SKM-1 treated with dmso at 0.1 percent for 144 hours (cell line): ENCODE data around the gene ZC3H18.

Experiments
- DNase-seq: peaks from one replicate; lab custom pipeline; 2025; ENCODE audit not compliant: unreplicated experiment; lab: John Stamatoyannopoulos, UW

ZC3H18 gene

DNA sequence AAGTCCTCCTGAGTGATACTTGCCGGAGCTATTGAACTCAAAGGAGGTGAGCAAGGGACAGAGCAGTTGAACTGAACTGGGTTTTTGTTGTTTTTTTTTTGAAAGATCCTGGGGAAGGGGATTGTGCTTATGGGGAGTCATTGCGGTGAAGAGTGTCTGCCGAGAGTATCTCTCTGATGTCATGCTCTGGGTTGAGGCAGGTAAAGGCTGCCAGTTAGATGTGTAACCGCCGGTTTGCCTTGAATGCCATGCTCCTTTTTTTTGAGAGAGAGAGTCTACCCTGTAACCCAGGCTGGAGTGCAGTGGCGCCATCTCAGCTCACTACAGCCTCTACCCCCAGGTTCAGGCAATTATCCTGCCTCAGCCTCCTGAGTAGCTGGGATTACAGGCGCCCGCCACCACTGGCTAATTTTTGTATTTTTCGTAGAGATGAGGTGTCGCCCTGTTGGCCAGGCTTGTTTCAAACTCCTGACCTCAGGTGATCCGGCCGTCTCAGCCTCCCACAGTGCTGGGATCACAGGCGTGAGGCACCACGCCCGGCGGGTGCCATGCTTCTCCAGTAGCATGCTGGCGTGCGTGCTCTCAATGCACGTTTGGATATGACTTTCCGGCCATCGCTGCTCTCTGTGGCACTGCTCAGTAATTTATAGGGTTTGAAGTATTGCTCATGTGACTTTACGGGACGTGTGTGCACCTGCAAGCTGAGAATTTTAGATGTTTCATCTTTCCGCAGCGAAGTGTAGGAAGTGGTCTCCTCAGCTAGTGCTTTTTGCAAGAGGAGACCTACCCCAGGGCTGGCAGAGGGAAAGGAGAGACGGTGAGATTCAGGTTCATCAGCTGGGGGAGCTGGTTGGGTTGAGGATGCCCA lies 8.5 kb downstream of the ZC3H18 start:
- DNase-seq = no peak

DNA sequence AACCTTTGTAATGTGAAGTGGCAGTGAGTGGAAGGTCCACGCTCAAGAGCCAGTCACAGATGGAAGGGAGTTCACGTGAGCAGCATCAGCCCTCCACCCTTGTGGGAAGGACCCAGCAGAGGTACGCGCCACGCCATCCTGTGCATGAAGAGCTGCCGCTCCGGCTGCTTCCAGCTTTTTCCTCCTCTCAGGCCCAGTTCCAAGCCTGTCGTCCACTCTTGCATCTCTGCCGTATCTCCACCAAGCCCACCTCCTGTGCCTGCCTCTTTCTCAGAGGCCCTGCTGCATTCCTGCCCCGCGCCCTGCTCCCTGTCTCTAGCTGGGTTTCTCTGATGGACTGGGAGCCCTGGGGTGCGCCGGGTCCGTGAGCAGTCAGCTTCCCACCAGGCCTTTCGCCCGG lies 10.2 kb downstream of the ZC3H18 start:
- DNase-seq = no peak

DNA sequence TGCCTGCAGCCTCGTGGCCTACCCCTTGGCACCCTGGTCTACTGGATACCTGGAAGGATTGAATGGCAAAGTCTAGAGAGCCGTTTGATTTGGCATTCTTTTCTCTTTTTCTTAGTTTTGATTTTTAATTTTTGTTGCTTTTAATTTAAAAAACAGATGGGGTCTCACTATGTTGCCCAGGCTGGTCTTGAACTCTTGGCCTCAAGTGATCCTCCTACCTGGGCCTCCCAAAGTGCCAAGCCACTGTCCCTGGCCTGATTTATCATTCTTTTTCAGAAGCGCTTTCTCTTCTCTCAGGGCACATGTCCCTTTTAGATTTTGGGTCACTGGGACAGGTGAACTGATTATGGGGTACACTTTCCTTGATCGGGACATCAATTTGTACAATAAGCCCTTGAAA lies 10.8 kb downstream of the ZC3H18 start:
- DNase-seq = no peak

DNA sequence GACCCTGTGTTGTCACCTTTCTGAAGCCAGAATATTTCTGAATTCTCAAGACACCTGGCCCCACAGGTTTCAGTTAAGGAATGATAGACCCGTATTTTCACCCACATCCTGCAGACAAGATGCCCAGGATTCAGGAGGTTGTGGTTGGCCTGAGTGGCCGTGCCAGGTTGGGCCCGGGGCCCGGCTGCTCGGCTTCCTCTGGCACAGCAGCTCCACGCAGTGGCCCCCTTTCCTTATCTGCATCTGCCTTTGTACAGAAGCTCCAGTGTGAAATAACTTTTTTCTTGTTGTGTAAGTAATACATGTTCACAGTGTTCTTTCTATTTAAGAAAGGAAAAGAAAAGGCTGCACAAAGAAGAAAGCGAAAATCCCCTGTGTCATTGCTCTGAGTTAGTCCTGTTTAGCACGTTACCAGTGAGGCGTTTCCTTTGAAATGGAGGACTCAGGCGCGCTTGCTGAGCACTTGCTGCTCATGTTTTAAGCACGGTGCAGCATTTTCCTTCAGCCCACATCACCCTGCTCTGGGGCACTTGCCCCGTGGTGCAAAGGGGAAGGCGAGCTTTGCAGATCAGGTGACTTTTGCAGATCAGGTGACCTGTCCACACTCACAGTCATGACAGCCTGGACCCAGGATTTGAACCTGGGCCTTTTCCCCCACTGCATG lies 12.8 kb downstream of the ZC3H18 start:
- no peak for DNase-seq

DNA sequence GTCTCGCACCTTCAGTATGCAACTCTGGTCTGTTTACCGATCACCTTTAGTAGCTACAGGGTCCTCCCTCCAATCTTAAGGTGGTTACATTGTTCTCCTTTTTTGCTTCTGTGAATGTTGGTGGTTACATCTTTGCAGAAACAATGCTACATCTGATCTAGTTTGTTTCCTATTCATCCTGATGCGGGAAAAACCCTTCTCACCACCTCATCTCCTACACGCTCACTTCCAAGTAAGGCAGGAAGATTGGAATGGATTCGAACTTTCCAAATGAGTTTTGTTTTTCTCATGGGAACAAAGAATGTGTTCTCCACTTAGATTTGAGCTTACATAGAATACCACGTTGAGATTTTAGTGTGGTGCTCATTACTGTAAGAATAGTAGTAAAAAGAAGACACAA lies 14.5 kb downstream of the ZC3H18 start:
- DNase-seq = no peak

DNA sequence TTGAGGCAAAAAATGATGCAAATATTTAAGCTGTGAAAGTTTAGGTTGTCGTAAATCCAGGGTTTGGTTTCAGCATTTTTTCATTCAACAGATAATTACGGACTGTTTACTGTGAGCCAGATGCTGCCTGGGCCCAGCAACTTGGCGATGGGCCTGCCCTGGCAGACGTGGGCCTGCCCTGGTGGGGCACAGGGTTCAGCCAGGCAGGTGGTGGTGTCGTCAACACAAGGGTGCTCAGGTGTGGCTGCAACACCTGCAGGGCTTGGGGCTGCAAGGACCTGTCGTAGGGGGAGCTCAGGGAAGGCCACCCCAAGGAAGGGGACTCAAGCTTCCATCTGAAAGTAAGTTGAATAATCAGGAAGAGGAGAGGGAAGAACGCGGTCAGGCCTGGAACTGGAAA lies 15.1 kb downstream of the ZC3H18 start:
- no peak for DNase-seq

DNA sequence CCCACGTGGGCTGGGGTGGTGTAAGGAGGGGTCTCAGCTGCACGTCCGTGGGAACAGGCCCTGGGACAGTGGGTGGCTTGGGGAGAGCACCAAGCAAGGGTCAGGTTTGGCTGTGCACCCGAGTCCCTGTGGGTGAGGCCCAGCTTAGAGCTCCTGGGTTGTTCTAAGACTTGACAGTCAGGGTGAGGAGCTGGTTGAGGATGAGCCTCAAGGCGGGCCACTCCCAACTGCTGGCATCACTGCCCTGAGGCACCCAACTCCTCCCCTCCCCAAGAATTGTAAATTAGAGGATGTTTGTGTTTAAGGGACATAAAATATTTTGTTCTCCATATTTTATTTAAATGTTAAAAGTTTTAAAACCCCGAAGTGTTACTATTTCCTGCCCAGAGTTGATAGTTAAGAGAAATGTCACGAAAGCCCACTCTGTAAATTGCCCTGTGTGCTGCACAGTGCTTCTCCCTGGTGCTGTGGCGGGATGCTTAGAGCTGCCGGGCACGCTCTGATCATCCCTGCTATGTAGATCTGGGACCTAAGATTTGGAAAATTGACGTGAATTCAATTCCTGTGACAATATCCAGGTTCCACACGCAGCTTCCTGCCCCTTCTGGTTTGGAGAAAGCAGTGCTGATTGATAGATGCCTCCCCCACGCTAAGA lies 15.9 kb downstream of the ZC3H18 start:
- no peak for DNase-seq

DNA sequence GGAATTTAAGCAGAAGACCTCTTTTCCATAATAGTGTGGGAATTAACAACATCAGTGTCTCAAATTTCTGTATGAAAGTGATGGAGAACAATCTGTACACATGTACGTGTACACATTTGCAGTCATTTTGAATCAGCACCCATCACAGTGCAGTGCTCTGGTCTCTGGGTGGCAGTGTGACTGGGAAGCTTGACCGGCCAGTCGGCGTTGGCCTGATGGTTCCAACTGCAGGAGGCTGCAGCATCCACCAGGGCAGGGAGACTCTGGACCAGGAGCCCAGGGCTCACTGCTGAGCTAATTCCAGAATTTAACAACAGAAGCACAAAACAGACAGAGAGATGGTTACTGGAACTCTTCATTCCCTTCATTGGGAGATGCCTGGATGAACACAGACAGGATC lies 17.9 kb downstream of the ZC3H18 start:
- no peak for DNase-seq

DNA sequence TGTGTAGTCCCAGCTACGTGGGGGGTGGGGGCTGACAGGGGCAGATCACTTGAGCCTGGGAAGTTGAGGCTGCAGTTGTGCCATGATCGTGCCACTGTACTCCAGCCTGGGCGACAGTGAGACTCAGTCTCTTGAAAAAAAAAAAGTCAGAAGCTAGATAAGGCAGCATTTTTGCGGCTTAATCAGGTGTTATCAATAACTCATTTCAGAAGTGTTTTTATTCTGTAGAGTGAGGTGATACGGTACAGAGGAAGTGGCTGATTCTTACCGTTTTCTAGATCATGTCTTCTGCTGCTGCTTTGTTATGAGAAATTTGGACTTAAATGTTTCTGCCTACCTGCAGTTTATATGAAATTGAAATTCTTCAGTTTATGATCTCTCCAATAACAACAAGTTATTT lies 18.6 kb downstream of the ZC3H18 start:
- no peak for DNase-seq

DNA sequence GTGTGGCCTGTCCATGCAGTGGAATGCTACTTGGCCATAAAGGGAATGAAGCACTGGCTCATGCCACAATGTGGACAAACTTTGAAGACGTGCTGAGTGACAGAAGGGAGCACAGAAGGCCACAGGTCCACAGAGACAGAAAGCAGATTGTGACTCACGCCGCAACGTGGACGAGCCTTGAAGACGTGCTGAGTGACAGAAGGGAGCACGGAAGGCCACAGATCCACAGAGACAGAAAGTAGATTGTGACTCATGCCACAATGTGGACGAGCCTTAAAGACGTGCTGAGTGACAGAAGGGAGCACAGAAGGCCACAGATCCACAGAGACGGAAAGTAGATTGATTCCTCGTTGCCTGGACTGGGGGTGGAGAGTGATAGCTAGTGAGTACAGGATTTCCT lies 19.2 kb downstream of the ZC3H18 start:
- DNase-seq = no peak

DNA sequence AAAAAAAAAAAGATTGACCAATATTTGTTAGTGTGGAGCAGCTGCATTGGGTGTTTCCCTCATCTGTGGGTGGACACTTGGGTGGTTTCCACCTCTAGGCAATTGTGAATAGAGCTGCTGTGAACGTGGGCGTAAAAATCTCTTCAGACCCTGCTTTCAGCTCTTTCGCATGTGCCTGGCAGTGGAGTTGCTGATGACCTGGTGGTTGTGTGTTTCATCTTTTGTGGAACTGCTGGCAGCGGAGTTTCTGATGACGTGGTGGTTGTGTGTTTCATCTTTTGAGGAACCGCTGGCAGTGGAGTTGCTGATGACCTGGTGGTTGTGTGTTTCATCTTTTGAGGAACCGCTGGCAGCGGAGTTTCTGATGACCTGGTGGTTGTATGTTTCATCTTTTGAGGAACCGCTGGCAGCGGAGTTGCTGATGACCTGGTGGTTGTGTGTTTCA lies 21.4 kb downstream of the ZC3H18 start:
- DNase-seq = no peak

DNA sequence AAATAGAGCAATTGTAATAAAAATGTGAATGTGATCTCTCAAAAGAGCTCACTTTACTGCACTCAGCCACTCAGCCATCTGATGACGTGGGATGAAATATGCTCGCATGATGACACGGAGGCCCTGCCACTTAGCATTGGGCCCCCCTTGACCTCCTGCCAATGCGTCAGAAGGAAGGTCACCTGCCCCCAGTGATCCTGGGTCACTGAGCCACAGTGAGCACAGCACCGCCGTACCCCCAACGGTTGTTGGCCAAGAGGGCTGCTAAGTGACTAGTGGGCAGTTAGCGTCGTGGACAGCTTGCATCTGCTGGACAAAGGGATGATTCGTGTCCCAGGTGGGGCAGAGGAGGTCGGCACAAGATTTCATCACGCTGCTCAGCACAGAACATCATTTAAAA lies 22.9 kb downstream of the ZC3H18 start:
- no peak for DNase-seq

DNA sequence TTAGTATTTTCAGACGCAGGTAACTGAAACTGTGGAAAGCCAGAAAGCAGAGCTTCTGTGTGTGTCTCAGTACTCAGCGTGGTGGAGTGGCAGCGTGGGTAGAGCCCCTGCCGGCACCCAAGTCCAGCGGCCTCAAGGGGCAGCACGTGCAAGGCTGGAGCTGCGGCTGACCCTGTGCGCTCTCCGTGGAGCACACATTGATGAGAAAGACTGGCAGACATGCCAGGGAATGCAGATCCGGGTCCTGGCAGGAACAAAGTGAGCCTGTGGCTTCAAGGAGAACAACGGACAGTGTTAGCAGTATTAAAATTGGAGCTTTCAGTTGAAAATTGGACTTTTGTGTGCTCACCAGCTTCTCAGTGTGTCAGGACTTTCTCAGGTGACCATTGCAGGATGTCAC lies 23.3 kb downstream of the ZC3H18 start:
- no peak for DNase-seq

DNA sequence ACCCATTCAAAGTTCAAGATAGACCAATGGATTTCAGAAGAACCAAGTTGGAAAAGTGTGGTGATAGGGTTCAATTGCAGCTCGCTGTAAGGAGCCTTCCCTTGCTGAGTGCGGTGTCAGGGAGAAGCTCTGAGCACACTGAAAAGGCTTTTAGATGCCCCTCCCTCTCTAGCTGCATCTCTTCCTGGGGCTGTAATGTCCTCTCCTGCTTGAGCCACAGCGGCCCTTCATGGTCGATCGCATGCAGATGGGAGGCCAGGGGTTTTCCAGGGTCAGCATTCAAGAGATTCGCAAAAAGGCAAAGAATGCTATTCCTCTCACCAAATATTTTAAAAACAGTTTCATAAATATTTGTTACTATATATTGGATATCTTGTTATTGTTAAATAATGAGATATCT lies 23.7 kb downstream of the ZC3H18 start:
- DNase-seq = no peak

DNA sequence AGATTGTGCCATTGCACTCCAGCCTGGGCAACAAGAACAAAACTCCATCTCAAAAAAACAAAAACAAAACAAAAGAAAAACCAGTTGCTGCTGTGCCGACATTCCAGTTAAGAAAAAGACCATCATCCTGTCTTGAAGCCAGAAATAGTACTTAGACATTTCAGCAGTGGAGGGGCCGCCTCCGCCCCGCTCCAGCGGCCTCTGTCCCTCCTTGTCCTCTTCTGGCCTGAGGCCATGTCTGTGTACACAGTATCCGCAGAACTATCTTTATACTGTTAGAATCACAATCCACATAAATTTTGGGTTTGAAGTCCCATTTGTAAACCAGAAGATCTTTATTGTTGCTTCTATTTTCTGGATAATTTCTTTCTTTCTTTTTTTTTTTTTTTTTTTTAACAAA lies 24.9 kb downstream of the ZC3H18 start:
- no peak for DNase-seq

DNA sequence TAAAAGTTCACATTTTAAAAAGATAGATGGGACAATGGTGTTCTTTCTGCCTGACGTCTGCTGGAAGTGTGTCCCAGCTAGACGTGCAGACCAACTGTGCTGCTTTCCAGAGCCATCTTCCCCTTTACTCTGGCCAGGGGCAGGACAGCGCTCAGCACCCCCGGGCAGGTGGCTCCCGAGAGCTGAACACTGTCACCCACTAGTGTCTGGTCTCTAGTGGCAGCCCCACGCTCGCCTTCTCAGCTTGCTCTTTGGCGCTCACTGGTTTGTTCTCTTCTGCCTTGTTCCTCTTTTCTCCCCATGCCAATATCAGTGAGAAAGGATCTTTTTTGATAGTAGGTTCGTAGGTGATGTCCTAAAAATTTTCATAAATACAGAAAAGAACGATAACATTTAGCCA lies 25.7 kb downstream of the ZC3H18 start:
- DNase-seq = no peak

DNA sequence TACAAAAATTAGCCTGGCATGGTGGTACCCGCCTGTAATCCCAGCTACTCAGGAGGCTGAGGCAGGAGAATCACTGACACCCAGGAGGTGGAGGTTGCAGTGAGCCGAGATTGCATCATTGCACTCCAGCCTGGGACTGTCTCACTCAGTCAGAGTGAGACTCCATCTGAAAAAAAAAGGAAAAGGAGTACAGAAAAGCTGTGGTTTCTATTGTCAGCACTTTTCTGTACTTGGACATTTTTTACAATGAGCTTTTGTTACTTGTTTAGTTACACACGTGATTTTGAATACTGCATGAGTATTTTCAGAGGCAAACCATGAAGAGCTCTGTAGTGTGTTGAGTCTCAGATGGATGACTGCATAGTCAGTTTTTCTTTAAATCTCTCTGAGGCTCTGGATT lies 26.3 kb downstream of the ZC3H18 start:
- no peak for DNase-seq

DNA sequence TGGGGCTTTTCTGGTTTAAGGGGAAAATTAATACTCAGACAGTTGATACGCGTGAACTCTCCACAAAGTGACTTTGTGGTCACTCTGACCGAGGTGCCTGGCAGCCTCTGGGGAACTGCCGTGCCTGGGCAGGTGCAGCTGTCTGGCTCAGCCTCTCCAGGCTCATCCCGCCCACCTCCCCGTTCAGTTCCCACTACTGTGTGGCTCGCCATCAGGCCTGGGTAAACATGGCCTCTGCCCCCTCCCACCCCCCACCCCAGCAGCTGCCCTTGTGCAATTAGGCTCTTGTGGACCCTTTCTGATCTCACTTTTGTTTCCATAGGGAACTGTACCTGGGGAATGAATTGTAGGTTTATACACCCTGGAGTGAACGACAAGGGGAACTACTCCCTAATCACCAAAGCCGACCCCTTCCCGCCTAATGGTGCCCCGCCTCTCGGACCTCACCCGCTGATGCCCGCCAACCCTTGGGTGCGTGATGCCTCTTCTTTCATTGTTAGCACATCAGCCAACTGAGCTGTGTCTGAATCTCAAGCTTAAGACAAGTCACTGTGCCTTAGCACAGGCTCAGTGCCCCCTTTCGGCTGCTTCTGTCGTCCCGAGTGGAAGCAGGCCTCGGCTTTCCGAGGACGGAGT lies 27.8 kb downstream of the ZC3H18 start:
- DNase-seq = no peak

DNA sequence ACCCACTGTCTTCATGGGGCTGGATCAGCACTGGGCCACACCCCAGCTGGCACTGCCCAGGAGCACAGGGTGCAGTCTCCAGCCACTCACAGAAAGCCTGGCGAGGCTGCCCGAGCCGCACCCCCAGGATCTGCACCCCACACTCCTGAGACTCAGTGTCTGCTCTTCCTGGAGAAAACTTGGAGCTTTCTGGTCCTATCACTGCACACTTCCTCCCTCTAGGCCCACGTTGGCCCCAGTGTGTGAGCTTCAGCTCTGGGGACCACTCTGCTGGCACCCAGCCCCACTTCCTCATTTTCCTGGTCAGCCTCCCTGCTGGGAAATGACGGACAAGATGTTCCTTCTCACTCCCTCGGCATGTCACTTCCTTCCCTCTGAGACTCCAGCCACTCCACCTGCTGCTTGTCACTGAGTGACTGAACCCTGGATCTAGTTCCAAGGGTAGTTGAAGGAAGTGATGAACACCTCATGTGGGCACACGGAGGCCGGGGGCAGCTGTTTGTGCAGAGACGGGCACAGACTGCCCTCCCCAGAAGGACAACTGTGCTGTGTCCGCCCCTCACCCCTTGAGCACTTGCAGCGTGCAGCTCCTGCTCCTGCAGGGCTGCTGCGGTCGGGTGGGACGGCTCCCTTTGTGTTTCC lies 29.0 kb downstream of the ZC3H18 start:
- DNase-seq = peak; percentile 2

DNA sequence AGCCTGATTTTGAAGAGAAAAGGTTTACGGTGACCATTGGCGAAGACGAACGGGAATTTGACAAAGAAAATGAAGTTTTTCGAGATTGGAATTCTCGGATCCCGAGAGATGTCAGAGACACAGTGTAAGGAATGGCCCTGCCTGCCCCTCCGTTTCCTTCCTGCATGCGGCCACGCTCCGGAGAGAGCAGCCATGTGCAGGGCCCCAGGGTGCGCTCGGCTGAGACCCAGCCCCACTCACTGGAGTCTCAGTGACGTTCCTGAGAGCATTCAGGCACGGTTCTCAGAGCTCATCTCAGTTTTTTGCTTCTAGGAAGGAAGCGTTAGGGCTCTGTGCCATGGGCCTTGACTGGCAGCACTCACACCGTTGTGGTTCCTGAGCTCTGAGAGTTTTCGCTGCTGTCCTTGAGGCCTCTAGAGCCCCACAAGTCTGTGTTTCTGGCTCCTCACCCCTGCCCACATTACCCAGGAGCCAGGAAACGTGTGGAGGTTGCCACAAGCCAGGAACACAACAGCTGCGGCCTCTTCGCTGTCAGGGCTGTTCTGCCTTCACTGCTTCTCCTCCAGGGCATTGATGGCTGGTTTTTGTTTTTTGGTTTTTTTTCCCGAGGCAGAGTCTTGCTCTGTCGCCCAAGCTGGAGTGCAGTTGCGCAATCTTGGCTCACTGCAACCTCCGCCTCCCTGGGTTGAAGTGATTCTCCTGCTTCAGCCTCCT lies 29.8 kb downstream of the ZC3H18 start:
- no peak for DNase-seq

DNA sequence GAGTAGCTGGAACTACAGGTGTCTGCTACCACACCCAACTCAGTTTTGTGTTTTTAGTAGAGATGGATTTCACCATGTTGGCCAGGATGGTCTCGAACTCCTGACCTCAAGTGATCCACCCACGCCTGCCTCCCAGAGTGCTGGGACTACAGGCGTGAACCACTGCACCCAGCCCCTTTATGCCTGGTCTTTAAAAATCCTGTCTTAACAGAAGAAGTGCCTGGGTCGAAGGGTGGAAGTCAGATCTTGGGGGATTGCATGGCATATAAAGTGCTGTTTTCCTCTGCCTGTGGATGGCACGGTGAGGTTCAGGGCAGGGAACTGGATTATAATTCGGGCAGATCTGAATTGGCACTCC lies 30.3 kb downstream of the ZC3H18 start:
- no peak for DNase-seq
